Lung (tissue), 12 donors: ENCODE results near the gene FGD5. TPM values are rescaled to one million over a fixed set of nuclear protein-coding genes. Genes with fewer than 3 reads are reported as not detected.

Source experiments
- ATAC-seq: fragments of 200-7000 bp; cut with Tn5 transposase; one replicate; pipeline ENCODE4 v1.9.1; 2020; ENCODE audit warnings: moderate number of reproducible peaks; ENCODE audit not compliant: insufficient read depth, low FRiP score
- DNase-seq, 3 donors: peaks; one replicate each; pipeline ENCODE4 v3.0.0-alpha.2; 2013 to 2017
- H3K27ac ChIP-seq, 2 donors: one replicate each; pipeline ENCODE4 v1.5.1; 2013; ENCODE audit warnings: mild to moderate bottlenecking in 2 of 2, moderate library complexity in 2 of 2, control low read depth in 1 of 2, inconsistent platforms in 1 of 2, low read depth in 1 of 2, low read length in 1 of 2
- H3K27me3 ChIP-seq, 3 donors: one replicate each; pipeline ENCODE4 v1.5.1; 2013; ENCODE audit warnings: low read length in 2 of 3; ENCODE audit not compliant: control insufficient read depth in 3 of 3, insufficient read depth in 3 of 3
- H3K36me3 ChIP-seq, 4 donors: one replicate each; pipeline ENCODE4 v1.5.1; 2013; ENCODE audit warnings: low read length in 4 of 4, mild to moderate bottlenecking in 1 of 4, moderate library complexity in 1 of 4; ENCODE audit not compliant: control insufficient read depth in 4 of 4, insufficient read depth in 4 of 4
- H3K4me1 ChIP-seq, 5 donors: one replicate each; pipeline ENCODE4 v1.5.1; 2013; ENCODE audit warnings: low read length in 5 of 5, mild to moderate bottlenecking in 2 of 5, moderate library complexity in 1 of 5; ENCODE audit not compliant: control insufficient read depth in 5 of 5, insufficient read depth in 5 of 5
- H3K4me3 ChIP-seq: one replicate; pipeline ENCODE4 v1.5.1; 2013; ENCODE audit warnings: mild to moderate bottlenecking, control low read depth, moderate library complexity
- H3K9ac ChIP-seq, 2 donors: one replicate each; pipeline ENCODE4 v1.5.1; 2013; ENCODE audit warnings: low read length in 2 of 2, control low read depth in 1 of 2; ENCODE audit not compliant: insufficient read depth in 1 of 2
- H3K9me3 ChIP-seq, 4 donors: one replicate each; pipeline ENCODE4 v1.5.1; 2013; ENCODE audit warnings: low read length in 3 of 4, mild to moderate bottlenecking in 1 of 4, moderate library complexity in 1 of 4; ENCODE audit not compliant: control insufficient read depth in 4 of 4, insufficient read depth in 3 of 4
- CTCF ChIP-seq: IDR thresholded peaks from 2 replicates; pipeline ENCODE4 v1.5.1; 2012; ENCODE audit warnings: mild to moderate bottlenecking; ENCODE audit errors: control extremely low read depth, extremely low read depth
- WGBS, 2 donors: extraction: QIAGEN DNeasy Blood & Tissue Kit; methylation state at CpG; one replicate each; pipeline ENCODE4 v1.1.7; 2013; 5-methylcytosine and 5-hydroxymethylcytosine counted together
- polyA plus RNA-seq, 2 donors: library from polyadenylated mRNA; stranded (reverse); fragments of 200-250 nt; gene quantifications; one replicate each; pipeline ENCODE4 v1.2.1, GENCODE V29; 2013
- total RNA-seq, 2 donors: library from RNA; depleted of rRNA in 1 of 2; stranded (reverse); fragments of >200 nt in 1 of 2; gene quantifications; one replicate each; pipeline ENCODE4 v1.2.1, GENCODE V29; 2014 to 2021
- donor health status: control.
- donor health status: control.
- donor health status: Bipolar disorder and iron deficiency.
- donor health status: healthy.
- donor health status: DM: yes; HTN: yes; CAD: no.

Gene FGD5
- total and polyA plus RNA-seq, 4 donors, result 14.6 to 58.5 (median 32.2) TPM

GRCh38 chr3:14927308-14927707 is 108.5 kb downstream of the FGD5 start:
- no peaks in the 10 kb centered on the region for H3K9me3 ChIP-seq
- no peak overlapping the region for H3K9ac ChIP-seq
- DNase-seq, result no peak
- H3K36me3 ChIP-seq, result peaks cover 0 to 25% (median 20%) of the 10 kb centered on the region in 4 donors
- H3K27me3 ChIP-seq, result no peaks in the 10 kb centered on the region
- no peak for TF ChIP-seq CTCF
- no peak for ATAC-seq
- H3K4me1 ChIP-seq, result no peaks in the 10 kb centered on the region
- no peak overlapping the region for H3K27ac ChIP-seq
- 90 to 93% methylated on average over 5 of the region's 5 CpGs for WGBS, 2 donors
- H3K4me3 ChIP-seq, result no peak overlapping the region

GRCh38 chr3:14929310-14930074 is 110.7 kb downstream of the FGD5 start:
- no peak overlapping the region for H3K27ac ChIP-seq
- no peaks in the 10 kb centered on the region for H3K4me1 ChIP-seq
- H3K4me3 ChIP-seq, result no peak overlapping the region
- peaks cover 0 to 27% (median 13%) of the 10 kb centered on the region in 4 donors for H3K36me3 ChIP-seq
- no peak for ATAC-seq
- H3K9me3 ChIP-seq, result no peaks in the 10 kb centered on the region
- 71 to 74% methylated on average over 2 of the region's 2 CpGs for WGBS, 2 donors
- no peak for DNase-seq
- H3K9ac ChIP-seq, result no peak overlapping the region
- no peaks in the 10 kb centered on the region for H3K27me3 ChIP-seq
- no peak for TF ChIP-seq CTCF

GRCh38 chr3:14933820-14934425 is 115.2 kb downstream of the FGD5 start:
- Histone ChIP-seq H3K9ac (no peak overlapping the region), H3K9me3 (no peaks in the 10 kb centered on the region), H3K27me3 (no peaks in the 10 kb centered on the region), H3K36me3 (peaks cover 0 to 22% (median 7%) of the 10 kb centered on the region in 4 donors), H3K4me1 (no peaks in the 10 kb centered on the region), H3K4me3 (no peak overlapping the region), H3K27ac (no peak overlapping the region)
- 76 to 87% methylated on average over 7 of the region's 7 CpGs for WGBS, 2 donors
- no peak for DNase-seq
- ATAC-seq, result no peak
- no peak for TF ChIP-seq CTCF
